ENCODE data around the gene HDAC4.

DNA sequence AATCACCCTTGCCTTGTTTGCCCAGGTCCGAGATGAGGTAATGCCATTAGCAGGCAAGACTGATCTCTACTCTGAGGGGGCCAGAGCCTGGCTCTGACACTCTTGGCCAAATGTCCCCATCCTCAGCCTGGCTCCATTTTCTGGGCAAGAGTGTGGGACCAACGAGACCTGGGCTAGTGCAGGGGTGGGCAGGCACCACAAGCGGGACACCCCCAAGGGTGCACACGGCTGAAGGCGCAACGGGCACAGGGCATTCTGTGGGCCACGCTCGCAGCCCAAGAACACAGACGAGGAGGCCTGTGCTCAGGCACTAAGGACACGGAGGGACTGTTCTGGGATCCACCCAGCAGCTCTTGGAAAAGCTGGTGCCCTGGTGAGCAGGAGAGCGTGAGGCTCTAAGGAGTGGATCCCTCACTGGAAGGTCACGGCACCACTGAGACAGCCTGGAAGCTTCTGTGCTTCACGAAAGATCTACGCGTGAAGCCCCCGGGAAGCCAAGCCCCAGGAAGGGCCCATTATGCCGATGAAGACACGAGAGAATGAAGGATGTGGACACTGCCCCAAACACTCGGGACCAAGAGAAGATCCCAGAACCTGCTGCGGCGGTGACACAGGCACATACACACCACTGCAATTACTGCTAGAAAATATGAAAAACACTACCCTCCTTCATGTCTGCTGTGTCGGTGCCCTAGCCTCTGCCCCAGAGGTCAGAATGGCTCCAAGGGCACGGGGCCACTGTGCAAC is 138.2 kb downstream of the HDAC4 start:
- TF ChIP-seq EGR1 (IDR thresholded peaks at IDR 0.05): no peak
- no peak for TF ChIP-seq RAD21 (IDR thresholded peaks at IDR 0.05; ENCODE audit: low read depth)
- no peak for TF ChIP-seq CREB1 (IDR thresholded peaks at IDR 0.05; ENCODE audit: low read depth)
- TF ChIP-seq ZBTB7A (IDR thresholded peaks at IDR 0.05; ENCODE audit: low read depth): no peak

All from Ishikawa (cell line).